Epithelial cell of proximal tubule (primary cell): ENCODE results near the gene SRI. TPM values are rescaled to one million over a fixed set of nuclear protein-coding genes. Genes with fewer than 3 reads are reported as not detected.

Experiments
- DNase-seq: peaks from one replicate; pipeline ENCODE4 v3.0.0-alpha.2; 2011; ENCODE audit warnings: low read depth
- H3K4me3 ChIP-seq: 2 replicates; pipeline ENCODE4 v1.5.1; 2011; ENCODE audit warnings: low read depth, mild to moderate bottlenecking, low read length
- CTCF ChIP-seq: conservative IDR thresholded peaks from 2 replicates; pipeline ENCODE4 v1.5.1; 2012; ENCODE audit warnings: low read depth, mild to moderate bottlenecking, low read length
- total RNA-seq: library from RNA; depleted of rRNA; stranded (reverse); fragments of >200 nt; gene quantifications from 2 replicates; pipeline ENCODE4 v1.2.3, GENCODE V29; 2015

The SRI gene
- total RNA-seq, 1 donor from 2014 or later, result 92.0 TPM

- no peak for DNase-seq
- no peak overlapping the region for H3K4me3 ChIP-seq
- no peak for TF ChIP-seq CTCF
These were observed 6.4 kb upstream of the SRI start for GRCh38 chr7:88226201-88226600.

- no peak for TF ChIP-seq CTCF
- no peak overlapping the region for H3K4me3 ChIP-seq
- DNase-seq, result no peak
These were observed 4.9 kb upstream of the SRI start for GRCh38 chr7:88224601-88225275.

DNA sequence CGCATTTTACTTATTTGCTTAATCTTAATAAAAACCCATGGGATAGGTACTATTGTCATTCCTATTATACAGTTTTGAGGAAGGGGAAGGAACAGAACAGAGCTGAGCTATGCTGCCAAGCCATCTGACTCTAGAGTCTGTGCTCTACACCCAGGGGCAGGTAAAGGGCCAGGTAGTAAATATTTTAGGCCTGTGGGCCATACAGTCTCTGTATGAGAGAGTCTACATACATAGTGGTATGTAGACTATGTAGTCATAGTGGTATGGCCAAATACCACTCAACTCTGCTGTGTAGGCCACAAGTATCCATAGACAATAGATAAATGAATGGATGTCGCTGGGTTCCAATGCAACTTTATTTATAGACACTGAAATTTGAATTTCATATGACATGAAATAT is 3.4 kb upstream of the SRI start:
- no peak overlapping the region for H3K4me3 ChIP-seq
- no peak for DNase-seq
- TF ChIP-seq CTCF, result no peak

DNA sequence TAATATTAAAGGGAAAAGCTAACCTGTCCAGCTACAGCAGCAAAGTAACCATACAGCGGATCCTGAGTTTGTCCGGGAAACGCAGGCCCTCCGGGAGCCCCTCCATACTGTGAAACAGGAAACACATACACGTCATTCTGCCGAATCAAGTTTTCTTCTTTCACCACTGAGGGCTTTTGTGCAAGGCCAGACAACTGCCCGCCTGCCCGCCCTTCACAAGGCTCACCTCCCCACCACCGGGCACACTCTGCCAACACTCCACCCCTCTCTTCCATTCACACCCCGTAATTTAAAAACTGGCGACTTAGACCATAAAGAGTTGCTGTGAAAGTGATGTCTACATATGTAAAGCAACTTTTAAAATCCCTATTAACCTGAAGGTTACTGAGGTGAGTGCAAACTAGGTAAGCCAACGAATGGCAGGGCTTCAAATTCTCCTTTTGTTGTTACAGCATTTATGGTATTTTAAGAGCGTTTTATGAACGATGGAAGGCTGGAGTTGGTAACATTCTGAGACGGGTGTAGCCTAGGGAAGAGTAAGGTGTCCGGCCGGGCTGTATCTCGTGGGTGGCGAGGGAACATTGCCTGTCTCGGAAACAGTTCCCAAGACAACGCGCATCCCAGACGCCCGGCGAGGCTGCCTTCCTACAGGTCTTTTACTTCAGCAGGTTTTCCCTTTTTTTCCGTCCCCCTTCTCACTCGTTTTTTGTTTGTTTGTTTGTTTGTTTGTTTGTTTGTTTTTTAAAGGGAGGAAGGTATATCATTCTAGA is 817 bp downstream of the SRI start:
- no peak for TF ChIP-seq CTCF
- peak overlapping the region; percentile 95 for H3K4me3 ChIP-seq
- no peak for DNase-seq

- H3K4me3 ChIP-seq, result peak overlapping the region; percentile 95
- TF ChIP-seq CTCF, result no peak
- DNase-seq, result no peak
These were observed 1.5 kb downstream of the SRI start for GRCh38 chr7:88218429-88218745.

GRCh38 chr7:88217675-88218428 is 2.0 kb downstream of the SRI start:
- peak overlapping the region; percentile 95 for H3K4me3 ChIP-seq
- no peak for DNase-seq
- no peak for TF ChIP-seq CTCF
